Left renal pelvis (tissue), 4 donors: ENCODE results near the gene TMOD1. TPM values are rescaled to one million over a fixed set of nuclear protein-coding genes. Genes with fewer than 3 reads are reported as not detected.
"Not testable (repeated sequence)": the region's sequence is repeated elsewhere in the genome, so short reads cannot be mapped to it uniquely, and the experiment has no call there.

Experiments used
- DNase-seq, 4 donors: peaks; one replicate each; pipeline ENCODE4 v3.0.0-alpha.2; 2013; ENCODE audit warnings: low read depth in 4 of 4, low spot score in 3 of 4
- polyA plus RNA-seq, 4 donors: library from polyadenylated mRNA; unstranded; fragments of 120-200 nt; gene quantifications; one replicate each; pipeline ENCODE4 v1.2.1, GENCODE V29; 2013; ENCODE audit not compliant: insufficient read length in 4 of 4

The TMOD1 gene
- polyA plus RNA-seq, 4 donors = 1.6 to 10.0 (median 2.4) TPM

DNA sequence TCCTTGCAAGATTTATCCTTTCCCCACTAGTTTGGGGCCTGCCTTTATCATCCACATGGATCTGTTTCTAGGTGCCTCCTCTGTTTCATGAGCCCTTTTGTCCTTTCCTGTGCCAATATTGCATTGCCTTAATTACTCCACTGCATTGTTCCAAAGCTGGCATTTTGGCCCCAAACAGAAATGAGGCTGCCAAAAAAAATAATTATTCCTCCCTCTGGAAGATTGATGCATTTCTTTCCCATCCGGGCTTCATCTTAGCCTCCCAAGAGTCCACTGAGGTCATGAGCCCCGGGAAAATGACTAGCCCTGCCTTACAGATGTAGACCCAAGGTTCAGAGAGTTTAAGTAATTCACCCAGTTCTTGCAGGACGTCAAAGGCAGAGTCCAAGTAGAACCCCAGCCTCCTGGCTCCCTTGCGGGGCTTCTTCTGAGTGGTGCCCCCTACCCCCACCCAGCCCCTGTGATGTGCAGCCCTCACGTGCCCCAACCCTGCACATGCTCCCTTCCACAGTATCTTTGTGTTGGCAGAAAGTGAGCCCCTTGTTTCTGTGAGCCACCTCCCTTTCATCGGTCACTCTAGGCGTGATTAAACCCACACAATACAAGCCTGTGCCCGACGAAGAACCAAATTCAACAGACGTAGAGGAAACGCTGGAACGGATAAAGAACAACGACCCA is 62.1 kb downstream of the TMOD1 start:
- DNase-seq = no peak

- no peak for DNase-seq
Measured at GRCh38 chr9:97564291-97565175, 63.1 kb downstream of the TMOD1 start.

DNA sequence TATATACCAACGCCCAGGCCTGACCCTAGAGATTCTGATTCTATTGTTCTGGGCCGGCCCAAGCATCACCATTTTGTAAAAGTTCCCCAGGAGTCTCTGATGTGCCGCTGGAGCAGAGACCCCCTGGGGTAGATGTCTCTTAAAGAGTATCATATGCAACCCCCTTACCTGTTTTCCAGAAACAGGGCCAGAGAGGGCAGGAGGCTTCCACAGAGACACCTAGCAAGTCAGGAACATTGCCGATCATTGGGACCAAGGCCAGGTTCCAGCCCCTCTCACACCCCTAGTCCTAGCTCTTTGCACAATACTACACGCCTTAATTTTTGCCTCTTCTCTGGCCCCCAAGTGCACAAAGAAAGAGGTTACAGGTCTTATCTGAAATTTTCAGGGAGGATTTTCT is 63.8 kb downstream of the TMOD1 start:
- DNase-seq = no peak

DNA sequence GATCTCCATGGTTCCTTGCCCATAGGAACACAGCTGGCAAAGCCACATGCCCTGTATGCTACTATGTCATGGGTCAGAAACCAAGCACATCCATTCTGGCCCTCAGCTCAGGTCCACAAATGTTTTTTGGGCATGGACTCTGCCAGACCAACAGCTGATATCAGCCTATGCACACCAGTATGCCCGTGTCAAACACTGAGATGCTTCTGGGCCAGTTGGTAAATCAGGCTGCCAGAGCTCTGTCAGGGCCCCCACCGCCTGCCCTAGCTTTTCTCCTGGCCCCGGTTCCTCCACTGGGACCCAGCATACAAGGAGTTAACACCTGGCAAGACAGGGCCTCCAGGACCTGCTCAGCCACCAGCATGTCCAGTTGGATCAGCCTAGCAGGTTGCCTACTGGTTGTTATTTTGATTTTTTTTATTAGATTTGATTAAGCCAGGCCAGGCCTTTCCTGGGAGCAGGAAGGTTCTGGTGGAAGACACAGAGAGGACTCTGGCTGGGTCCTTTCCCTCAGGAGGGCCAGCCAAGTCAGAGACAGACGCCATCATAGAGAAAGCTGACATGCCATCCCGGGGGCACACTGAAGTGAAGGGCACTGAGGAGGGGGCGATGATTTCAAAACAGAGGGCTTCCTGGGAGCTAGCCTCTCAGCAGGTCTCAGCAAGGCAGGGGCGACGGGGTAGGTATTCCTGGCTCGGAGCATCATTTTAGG is 65.9 kb downstream of the TMOD1 start:
- no peak for DNase-seq

GRCh38 chr9:97567894-97568202 is 66.4 kb downstream of the TMOD1 start:
- no peak for DNase-seq

DNA sequence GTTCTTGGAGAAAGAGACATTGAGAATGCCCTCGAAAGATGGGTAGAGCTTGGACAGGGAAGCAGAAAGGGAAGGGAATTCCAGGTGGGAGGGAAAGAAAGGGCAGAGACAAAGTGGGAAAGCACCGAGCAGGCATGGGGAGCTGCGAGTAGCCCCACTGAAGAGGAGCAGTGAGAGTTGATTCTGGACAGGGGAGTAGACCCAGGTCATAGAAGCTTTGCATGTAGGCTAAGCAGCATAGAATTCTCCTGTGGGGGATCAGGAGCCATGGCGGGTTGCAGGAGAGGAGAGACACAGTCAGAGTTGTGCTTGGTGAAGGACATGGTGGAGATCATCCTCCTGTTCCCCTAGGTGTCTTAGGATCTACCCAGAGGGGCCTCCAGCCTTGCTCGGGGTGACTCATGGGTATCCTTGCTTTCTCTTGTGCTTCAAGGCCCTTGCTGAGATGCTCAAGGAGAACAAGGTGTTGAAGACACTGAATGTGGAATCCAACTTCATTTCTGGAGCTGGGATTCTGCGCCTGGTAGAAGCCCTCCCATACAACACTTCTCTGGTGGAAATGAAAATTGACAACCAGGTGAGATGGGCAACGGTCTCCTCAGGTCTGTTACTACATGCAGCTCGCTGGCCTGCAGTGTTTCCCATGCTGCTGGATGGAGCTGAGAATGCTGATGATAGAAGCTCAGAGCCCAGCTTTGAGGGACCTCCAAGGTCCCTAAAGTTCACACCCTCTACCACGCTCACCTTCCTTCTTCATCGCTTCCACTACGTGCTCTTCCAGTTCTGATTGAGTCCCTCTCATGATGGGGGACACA is 67.2 kb downstream of the TMOD1 start:
- DNase-seq = no peak

GRCh38 chr9:97570899-97571298 is 69.4 kb downstream of the TMOD1 start:
- DNase-seq = no peak

- DNase-seq = no peak
Measured at GRCh38 chr9:97571664-97572063, 70.2 kb downstream of the TMOD1 start.

DNA sequence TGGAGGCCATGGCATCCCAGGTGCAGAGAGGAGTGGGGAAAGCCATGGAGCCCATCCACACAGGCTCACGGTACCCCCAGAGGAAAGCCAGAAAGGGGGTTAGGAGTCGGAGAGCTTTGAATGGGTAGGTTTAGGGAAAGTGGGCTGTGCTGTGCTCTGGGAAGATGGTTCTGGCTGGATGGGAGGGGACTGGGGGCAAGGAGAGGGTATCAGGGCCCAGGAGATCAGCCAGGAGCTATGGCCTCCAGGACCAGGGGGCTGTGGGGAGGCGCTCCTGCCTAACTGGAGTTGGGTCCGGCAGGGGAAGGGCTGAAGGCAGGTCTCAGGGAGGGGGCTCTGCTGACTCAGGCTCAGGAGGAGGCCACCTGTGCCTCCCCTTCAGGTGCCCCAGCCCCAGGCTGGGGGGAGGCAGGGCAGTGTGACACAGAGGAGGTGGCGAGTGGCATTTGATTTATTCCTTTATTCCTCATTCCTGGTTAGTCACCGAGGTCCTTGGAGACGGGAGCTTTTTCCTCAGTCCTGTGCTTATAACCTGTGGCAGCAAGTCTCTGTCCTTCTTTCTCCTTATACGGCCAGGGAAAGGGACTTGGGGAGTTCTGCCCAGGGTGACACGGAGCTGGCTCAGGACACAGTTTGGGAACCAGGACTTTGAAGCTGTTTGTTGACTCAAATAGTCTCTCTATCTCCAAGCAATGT is 70.9 kb downstream of the TMOD1 start:
- no peak for DNase-seq

GRCh38 chr9:97572892-97573365 is 71.5 kb downstream of the TMOD1 start:
- DNase-seq = no peak

DNA sequence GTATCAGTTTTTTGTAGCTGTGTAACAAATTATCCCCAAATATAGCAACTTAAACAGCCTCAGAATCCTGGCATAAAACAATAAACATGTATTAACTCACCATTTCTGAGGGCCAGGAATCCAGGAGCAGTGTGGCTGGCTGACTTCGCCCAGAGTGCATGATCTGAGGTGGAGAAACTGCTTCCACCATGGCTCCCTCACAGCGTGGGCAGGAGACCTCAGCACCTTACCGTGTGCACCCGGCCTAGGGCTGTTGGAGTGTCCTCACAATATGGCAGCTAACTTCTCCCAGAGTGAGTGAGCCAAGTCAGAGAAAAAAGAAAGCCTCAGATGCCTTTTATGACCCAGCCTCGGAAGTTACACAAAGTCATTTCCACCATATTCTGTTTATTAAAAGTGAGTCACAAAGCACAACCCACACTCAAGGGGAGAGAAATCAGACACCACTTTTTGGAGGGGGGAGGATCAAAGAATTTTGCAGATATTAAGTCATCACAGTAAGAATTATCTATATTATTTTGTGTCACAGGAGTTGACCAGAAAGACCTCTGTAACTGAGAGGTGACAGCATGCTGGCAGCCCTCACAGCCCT is 72.1 kb downstream of the TMOD1 start:
- no peak for DNase-seq

GRCh38 chr9:97574101-97574571 is 72.7 kb downstream of the TMOD1 start:
- DNase-seq = not testable (repeated sequence)

GRCh38 chr9:97574921-97575672 is 73.6 kb downstream of the TMOD1 start:
- DNase-seq = not testable (repeated sequence)

DNA sequence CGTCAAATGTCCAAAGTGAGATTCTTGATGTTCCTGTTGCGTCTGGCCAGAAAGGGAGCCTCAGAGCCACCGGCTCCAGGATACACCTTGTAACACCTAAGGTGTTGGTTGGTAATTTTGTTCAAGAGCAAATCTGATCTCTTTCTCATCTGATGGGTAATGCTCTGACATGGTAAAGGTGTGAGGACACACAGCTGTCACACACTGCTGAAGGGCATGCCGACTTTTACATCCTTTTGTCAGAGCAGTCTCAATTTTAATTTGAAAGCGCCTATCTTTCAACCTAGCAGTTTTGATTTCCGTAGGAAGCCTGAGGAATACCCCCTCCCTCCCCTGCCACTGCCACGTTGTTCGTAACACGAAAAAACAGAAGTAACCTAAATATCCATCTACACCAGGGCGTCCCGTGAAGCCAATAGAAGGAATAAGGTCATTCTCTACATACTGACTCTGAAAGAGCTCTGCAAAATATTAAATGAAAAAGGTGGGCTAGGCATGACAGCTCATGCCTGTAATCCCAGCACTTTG is 74.3 kb downstream of the TMOD1 start:
- DNase-seq = no peak

DNA sequence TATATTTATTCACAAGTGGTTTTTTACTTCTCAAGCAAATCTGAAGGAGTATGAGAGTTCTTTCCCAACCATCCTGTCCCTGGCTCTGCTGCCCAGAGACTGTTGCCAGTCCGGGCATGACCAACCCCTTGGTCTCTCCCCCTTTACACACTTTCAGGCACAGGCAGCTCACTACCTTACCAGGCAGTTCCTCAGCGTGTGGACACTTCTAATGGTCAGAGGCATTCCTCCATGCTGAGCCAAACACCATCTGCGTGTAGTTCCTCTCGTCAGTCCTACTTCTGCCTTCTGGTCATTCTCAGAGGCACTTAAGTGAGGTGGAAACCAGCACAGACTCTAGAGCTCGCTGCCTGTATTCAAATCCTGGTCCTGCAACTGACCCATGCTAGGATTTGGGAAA is 75.6 kb downstream of the TMOD1 start:
- no peak for DNase-seq

GRCh38 chr9:97578846-97579245 is 77.4 kb downstream of the TMOD1 start:
- no peak for DNase-seq

GRCh38 chr9:97579914-97580313 is 78.4 kb downstream of the TMOD1 start:
- no peak for DNase-seq

- DNase-seq = not testable (repeated sequence)
Measured at GRCh38 chr9:97581590-97581989, 80.1 kb downstream of the TMOD1 start.
